NCI-H1436 treated with DMSO at 0.1 percent for 48 hours (cell line): ENCODE data around the gene ASCL3.
"Not testable (repeated sequence)": the region's sequence is repeated elsewhere in the genome, so short reads cannot be mapped to it uniquely, and the experiment has no call there.

Source experiments
- DNase-seq: peaks from one replicate; lab custom pipeline; 2025; lab: John Stamatoyannopoulos, UW

ASCL3 gene

DNA sequence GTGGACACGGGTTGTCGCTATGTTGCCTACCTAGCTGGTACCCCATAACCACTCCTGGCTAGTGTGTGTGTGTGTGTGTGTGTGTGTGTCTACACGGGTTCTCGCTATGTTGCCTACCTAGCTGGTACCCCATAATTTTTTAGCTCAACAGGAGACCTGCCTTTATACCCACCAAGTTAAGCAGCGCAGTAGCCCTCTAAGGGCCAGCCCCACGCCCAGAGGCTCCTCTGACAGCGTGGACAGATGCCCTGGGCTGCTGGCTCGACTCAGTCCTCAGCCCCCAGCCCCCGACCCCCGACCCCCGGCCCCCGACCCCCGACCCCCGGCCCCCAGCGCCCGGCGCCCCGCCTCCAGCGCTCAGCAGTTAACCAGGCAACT lies 32.2 kb downstream of the ASCL3 start:
- no peak for DNase-seq

GRCh38 chr11:8908099-8908498 lies 34.7 kb downstream of the ASCL3 start:
- no peak for DNase-seq

GRCh38 chr11:8907116-8907515 lies 35.7 kb downstream of the ASCL3 start:
- no peak for DNase-seq

GRCh38 chr11:8905528-8906165 lies 37.2 kb downstream of the ASCL3 start:
- no peak for DNase-seq

DNA sequence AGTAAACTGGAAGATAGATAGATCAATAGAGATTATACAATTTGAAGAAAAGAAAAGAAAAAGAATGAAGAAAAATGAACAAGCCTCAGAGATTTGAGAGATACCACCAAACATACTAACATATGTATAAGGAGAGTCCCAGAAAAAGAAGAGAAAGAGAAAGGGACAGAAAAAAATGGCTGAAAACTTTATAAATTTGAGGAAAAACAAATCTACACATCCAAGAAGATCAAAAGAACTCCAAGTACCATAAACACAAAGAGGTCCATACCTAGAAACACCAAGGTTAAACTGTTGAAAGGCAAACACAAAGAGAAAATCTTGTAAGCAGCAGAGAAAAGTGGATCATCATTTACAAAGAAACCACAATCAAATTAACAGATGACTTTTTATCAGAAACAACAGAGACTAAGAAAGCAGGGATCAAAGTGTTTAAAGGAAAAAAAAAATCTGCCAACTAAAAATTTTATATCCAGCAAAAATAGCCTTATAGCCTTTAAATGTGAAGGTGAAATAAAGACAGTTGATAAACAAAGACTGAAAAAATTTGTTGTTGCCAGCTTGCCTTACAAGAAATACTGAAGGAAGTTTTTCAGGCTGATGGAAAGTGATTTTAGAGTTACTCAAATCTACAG lies 43.6 kb downstream of the ASCL3 start:
- no peak for DNase-seq

GRCh38 chr11:8891185-8891584 lies 51.6 kb downstream of the ASCL3 start:
- DNase-seq = not testable (repeated sequence)
